H1 (cell line): Measurements from ENCODE around the gene MLEC. TPM values are rescaled to one million over a fixed set of nuclear protein-coding genes. Genes with fewer than 3 reads are reported as not detected.
A peak's percentile ranks its signal among the peaks of the same experiment; 100 is the strongest.

Experiments
- CTCF ChIA-PET: fragments of 300-600 bp; sonication (Branson Sonifier 250); formaldehyde crosslinking; loops from one replicate; lab custom pipeline; 2021; ENCODE audit not compliant: partially characterized antibody; lab: Charles Lee
- POLR2A ChIA-PET: fragments of 300-600 bp; sonication (Branson Sonifier 250); formaldehyde crosslinking; loops from one replicate; lab custom pipeline; 2021; ENCODE audit warnings: inconsistent platforms; ENCODE audit not compliant: partially characterized antibody; lab: Charles Lee
- DNase-seq, 2 experiments: peaks; one replicate each; pipeline versions ENCODE4 v3.0.0 to v3.0.0-alpha.2; 2010 to 2022; ENCODE audit warnings: low spot score in 2 of 2, low read depth in 1 of 2, mixed read lengths in 1 of 2
- FAIRE-seq: peaks from 2 replicates; lab custom pipeline; 2011; peaks lifted over from hg19 to GRCh38; lab: Jason Lieb, UNC
- H2AFZ ChIP-seq: 2 replicates; pipeline ENCODE4 v1.8.1; 2012; ENCODE audit warnings: low read length, inconsistent platforms
- H2AK5ac ChIP-seq: 2 replicates; pipeline ENCODE4 v1.6.1; 2013; ENCODE audit warnings: low read depth, low read length
- H2BK120ac ChIP-seq: replicated peaks from 2 replicates; pipeline ENCODE3; 2013; ENCODE audit warnings: low read depth, low read length, inconsistent platforms
- H2BK12ac ChIP-seq: 2 replicates; pipeline ENCODE4 v1.6.1; 2013; ENCODE audit warnings: low read depth, low read length
- H2BK15ac ChIP-seq: 2 replicates; pipeline ENCODE4 v1.6.1; 2013; ENCODE audit warnings: low read length
- H2BK20ac ChIP-seq: 2 replicates; pipeline ENCODE4 v1.6.1; 2013; ENCODE audit warnings: low read length
- H2BK5ac ChIP-seq: 2 replicates; pipeline ENCODE4 v1.6.1; 2013; ENCODE audit warnings: low read depth, low read length
- H3K14ac ChIP-seq: 2 replicates; pipeline ENCODE4 v1.6.1; 2013; ENCODE audit warnings: inconsistent platforms; ENCODE audit not compliant: insufficient read length
- H3K18ac ChIP-seq: 2 replicates; pipeline ENCODE4 v1.6.1; 2013; ENCODE audit warnings: low read length; ENCODE audit errors: extremely low read depth
- H3K23ac ChIP-seq: 2 replicates; pipeline ENCODE4 v1.6.1; 2013; ENCODE audit warnings: inconsistent platforms; ENCODE audit not compliant: insufficient read length
- H3K23me2 ChIP-seq: 2 replicates; pipeline ENCODE4 v1.6.1; 2013; ENCODE audit warnings: low read depth, low read length
- H3K27ac ChIP-seq: 2 replicates; pipeline ENCODE4 v1.6.1; 2011; ENCODE audit warnings: low read depth, low read length, inconsistent platforms
- H3K27me3 ChIP-seq, 4 experiments: replicated peaks in 1 of 4; 1 replicate in 1 of 4; 2 replicates in 3 of 4; pipeline versions ENCODE4 v1.6.1 to v1.8.1; 2011 to 2013; ENCODE audit warnings: low read length in 3 of 4, mild to moderate bottlenecking in 3 of 4, inconsistent platforms in 2 of 4, mixed read lengths in 2 of 4, moderate library complexity in 1 of 4; ENCODE audit not compliant: control insufficient read depth in 3 of 4, insufficient read depth in 3 of 4; ENCODE audit errors: extremely low read depth in 1 of 4
- H3K36me3 ChIP-seq, 4 experiments: 2 replicates each; pipeline versions ENCODE4 v1.6.1 to v1.8.1; 2011 to 2013; ENCODE audit warnings: mild to moderate bottlenecking in 4 of 4, low read length in 3 of 4, moderate library complexity in 2 of 4, control low read depth in 1 of 4, inconsistent platforms in 1 of 4; ENCODE audit not compliant: insufficient read depth in 4 of 4, control insufficient read depth in 2 of 4
- H3K4ac ChIP-seq: replicated peaks from 2 replicates; pipeline ENCODE3; 2013; ENCODE audit warnings: low read length, low read depth, mixed read lengths, inconsistent platforms; ENCODE audit not compliant: insufficient read length
- H3K4me1 ChIP-seq, 4 experiments: replicated peaks in 1 of 4; 1 replicate in 1 of 4; 2 replicates in 3 of 4; pipeline versions ENCODE4 v1.6.1 to v1.8.1; 2011 to 2013; ENCODE audit warnings: low read length in 3 of 4, inconsistent platforms in 2 of 4, mixed read lengths in 1 of 4; ENCODE audit not compliant: insufficient read depth in 4 of 4, control insufficient read depth in 3 of 4
- H3K4me2 ChIP-seq, 2 experiments: 2 replicates each; pipeline versions ENCODE4 v1.6.1 to v1.8.1; 2011 to 2013; ENCODE audit warnings: low read depth in 2 of 2, low read length in 2 of 2, control low read depth in 1 of 2, inconsistent platforms in 1 of 2, mild to moderate bottlenecking in 1 of 2; ENCODE audit not compliant: insufficient read depth in 1 of 2
- H3K4me3 ChIP-seq, 4 experiments: fragments of 200-600, 300-600 bp in 1 of 4; sonication (generic), shearing (Covaris generic), sonication (Bioruptor Twin) in 1 of 4; 2 replicates each; pipeline versions ENCODE4 v1.5.1 to v1.8.1; 2011 to 2016; ENCODE audit warnings: low read length in 4 of 4, low read depth in 3 of 4, control low read depth in 2 of 4, inconsistent platforms in 2 of 4, mild to moderate bottlenecking in 2 of 4, mixed read lengths in 1 of 4, moderate library complexity in 1 of 4; ENCODE audit not compliant: insufficient read depth in 2 of 4; ENCODE audit errors: extremely low read depth in 1 of 4
- H3K56ac ChIP-seq: replicated peaks from 2 replicates; pipeline ENCODE3; 2013; ENCODE audit warnings: low read depth, mild to moderate bottlenecking, mixed read lengths, low read length, inconsistent platforms; ENCODE audit not compliant: insufficient read length
- H3K79me1 ChIP-seq: 2 replicates; pipeline ENCODE4 v1.6.1; 2013; ENCODE audit warnings: low read depth, low read length, control low read depth
- H3K79me2 ChIP-seq, 2 experiments: 2 replicates each; pipeline versions ENCODE4 v1.6.1 to v1.8.1; 2012 to 2013; ENCODE audit warnings: low read length in 2 of 2, mild to moderate bottlenecking in 2 of 2, inconsistent platforms in 1 of 2; ENCODE audit not compliant: insufficient read depth in 2 of 2, control insufficient read depth in 1 of 2
- H3K9ac ChIP-seq, 4 experiments: replicated peaks in 1 of 4; 1 replicate in 1 of 4; 2 replicates in 3 of 4; pipeline versions ENCODE4 v1.6.1 to v1.8.1; 2011 to 2013; ENCODE audit warnings: low read depth in 3 of 4, low read length in 3 of 4, control low read depth in 2 of 4, mild to moderate bottlenecking in 2 of 4, moderate library complexity in 2 of 4, inconsistent platforms in 1 of 4; ENCODE audit errors: extremely low read depth in 1 of 4
- H3K9me3 ChIP-seq, 2 experiments: 2 replicates each; pipeline versions ENCODE4 v1.6.1 to v1.8.1; 2012 to 2013; ENCODE audit warnings: mild to moderate bottlenecking in 2 of 2, moderate library complexity in 2 of 2, control low read depth in 1 of 2, inconsistent platforms in 1 of 2, low read depth in 1 of 2, low read length in 1 of 2, mixed read lengths in 1 of 2; ENCODE audit not compliant: insufficient read depth in 2 of 2
- H4K20me1 ChIP-seq, 2 experiments: replicated peaks in 1 of 2; 2 replicates each; pipeline versions ENCODE3 to v1.8.1; 2011 to 2013; ENCODE audit warnings: inconsistent platforms in 2 of 2, low read length in 2 of 2, mild to moderate bottlenecking in 1 of 2; ENCODE audit not compliant: insufficient read depth in 2 of 2, control insufficient read depth in 1 of 2
- H4K5ac ChIP-seq: 2 replicates; pipeline ENCODE4 v1.6.1; 2013; ENCODE audit warnings: low read length, low read depth, mixed read lengths, inconsistent platforms; ENCODE audit not compliant: insufficient read length
- H4K8ac ChIP-seq: 2 replicates; pipeline ENCODE4 v1.8.0; 2013; ENCODE audit warnings: mild to moderate bottlenecking, moderate library complexity, low read length, inconsistent platforms; ENCODE audit not compliant: insufficient read depth; ENCODE audit errors: extremely low read depth
- H4K91ac ChIP-seq: replicated peaks from 2 replicates; pipeline ENCODE3; 2013; ENCODE audit warnings: low read length, mixed read lengths, inconsistent platforms; ENCODE audit not compliant: insufficient read length
- RAD21 ChIP-seq, 2 experiments: IDR thresholded peaks in 1 of 2; conservative IDR thresholded peaks in 1 of 2; 2 replicates each; pipeline ENCODE4 v1.6.1; 2011; ENCODE audit warnings: low read depth in 2 of 2, low read length in 2 of 2, improper control_type of control experiment in 1 of 2, inconsistent platforms in 1 of 2, mild to moderate bottlenecking in 1 of 2, moderate library complexity in 1 of 2
- RBBP5 ChIP-seq: IDR thresholded peaks from 2 replicates; pipeline ENCODE4 v1.7.1; 2012; ENCODE audit warnings: low read depth, mild to moderate bottlenecking, inconsistent platforms, low read length, moderate library complexity, borderline replicate concordance
- YY1 ChIP-seq: IDR thresholded peaks from 2 replicates; pipeline ENCODE4 v1.6.1; 2011; ENCODE audit warnings: low read depth, mild to moderate bottlenecking, low read length
- ZNF274 ChIP-seq: IDR thresholded peaks from 2 replicates; pipeline ENCODE4 v1.7.0; 2012; ENCODE audit warnings: low read length, borderline replicate concordance; ENCODE audit errors: extremely low read depth
- WGBS, 2 experiments: shearing (Covaris generic) in 1 of 2; methylation state at CpG; one replicate each; pipeline versions ENCODE4 v1.1.6 to v1.1.7; 2013 to 2015; ENCODE audit warnings: low lambda C conversion rate in 2 of 2, mixed read lengths in 2 of 2, inconsistent platforms in 1 of 2, low coverage in 1 of 2, missing lambda C conversion rate in 1 of 2; ENCODE audit not compliant: insufficient replicate concordance in 2 of 2, insufficient coverage in 1 of 2, insufficient read length in 1 of 2; ENCODE audit errors: extremely low coverage in 1 of 2, missing lambda C conversion rate in 1 of 2; 5-methylcytosine and 5-hydroxymethylcytosine counted together
- polyA plus RNA-seq, 7 experiments: library from polyadenylated mRNA; depleted of rRNA in 3 of 7; stranded (reverse) in 5 of 7; unstranded in 2 of 7; fragments of >200 nt in 5 of 7; fragments of 200-250 nt in 2 of 7; gene quantifications; 1 replicate in 5 of 7; 2 replicates in 1 of 7; 4 replicates in 1 of 7; pipeline versions ENCODE4 v1.2.1 to v1.2.3, GENCODE V29; 2011 to 2013; ENCODE audit warnings: missing spikeins in 2 of 7, mixed read lengths in 2 of 7
- total RNA-seq: library from RNA; stranded (reverse); fragmentation: NEBNext Ultra II Directional; extraction: Animal tissue kit (Norgen Biotek cat#: 25700); gene quantifications from 2 replicates; pipeline ENCODE4 v1.2.1, GENCODE V29; 2021
- TF ChIP-seq, protein P1 (sequence below): IDR thresholded peaks from 2 replicates; pipeline ENCODE4 v1.6.1; 2012; ENCODE audit warnings: low read length, inconsistent platforms

The MLEC gene
- total and polyA plus RNA-seq, 2 of the 8 experiments (the other 6 are each of a cell fraction or from before 2014, with no cell fraction given), result 37.1 to 260 TPM

DNA sequence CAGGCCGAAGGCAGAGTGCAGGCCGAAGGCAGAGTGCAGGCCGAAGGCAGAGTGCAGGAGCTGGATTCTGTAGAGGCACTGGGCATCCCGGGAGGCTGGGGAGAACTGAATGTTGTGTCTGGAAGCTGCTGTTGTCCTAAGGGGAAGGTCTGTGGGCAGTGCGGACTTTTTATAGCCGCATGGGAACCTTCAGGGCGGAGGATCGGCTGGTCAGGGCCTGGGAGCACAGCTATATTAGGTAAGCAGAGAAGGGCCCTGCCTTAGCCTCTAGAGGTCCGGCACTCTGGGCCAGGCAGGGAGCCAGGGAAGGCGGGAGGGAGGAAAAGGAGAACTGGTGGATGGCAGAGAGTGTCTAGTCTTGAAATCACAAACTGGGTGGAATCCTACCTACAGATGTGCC lies 32.3 kb upstream of the MLEC start:
- ChIA-PET CTCF (interaction anchor here (0.6 to 7.3 kb wide), 2 partner anchors 7 to 271 kb away, joined by 3 to 100 read pairs; no protein-coding TSS in a partner anchor), POLR2A (interaction anchor here (0.7 to 1.4 kb wide), 2 partner anchors 13 to 34 kb away, joined by 3 to 5 read pairs; no protein-coding TSS in a partner anchor)
- no peak for DNase-seq

More for the DNA sequence above, 32.3 kb upstream of the MLEC start:
- Histone ChIP-seq H3K4ac (no peak overlapping the region), H4K91ac (no peak overlapping the region), H3K18ac (no peak overlapping the region), H3K36me3 (no peaks in the 10 kb centered on the region), H3K27me3 (no peaks in the 10 kb centered on the region), H2AK5ac (no peak overlapping the region), H3K23me2 (no peaks in the 10 kb centered on the region), H3K4me2 (no peak overlapping the region), H2BK5ac (no peak overlapping the region), H4K20me1 (peaks cover 0 to 2% of the 10 kb centered on the region in 2 experiments), H3K23ac (no peak overlapping the region), H2BK120ac (no peak overlapping the region), H2AFZ (no peak overlapping the region), H3K4me1 (peaks cover 1 to 4% (median 3%) of the 10 kb centered on the region in 4 experiments), H2BK12ac (no peak overlapping the region), H3K4me3 (no peak overlapping the region), H3K79me1 (no peaks in the 10 kb centered on the region; the same call in 1 of the 2 replicates), H3K9me3 (no peaks in the 10 kb centered on the region), H3K14ac (no peak overlapping the region), H3K79me2 (no peaks in the 10 kb centered on the region), H2BK15ac (no peak overlapping the region), H3K27ac (no peak overlapping the region), H3K9ac (no peak overlapping the region), H4K8ac (peak overlapping the region; percentile 12; the same call in 1 of the 2 replicates), H2BK20ac (no peak overlapping the region), H4K5ac (no peak overlapping the region), H3K56ac (no peak overlapping the region)
- FAIRE-seq, result no peak
- WGBS, 2 experiments, result 90% methylated on average over 10 of the region's 10 CpGs; no CpG with 5 or more reads in 1 of the 2 experiments
- TF ChIP-seq RAD21 (IDR thresholded peaks at IDR 0.05 in 1 of 2, conservative IDR thresholded peaks at IDR 0.05 in 1 of 2; ENCODE audit: low read depth in 2 of 2, low read length in 2 of 2) (no peak), ZNF274 (no peak), YY1 (no peak), RBBP5 (no peak)
- TF ChIP-seq, protein P1, sequence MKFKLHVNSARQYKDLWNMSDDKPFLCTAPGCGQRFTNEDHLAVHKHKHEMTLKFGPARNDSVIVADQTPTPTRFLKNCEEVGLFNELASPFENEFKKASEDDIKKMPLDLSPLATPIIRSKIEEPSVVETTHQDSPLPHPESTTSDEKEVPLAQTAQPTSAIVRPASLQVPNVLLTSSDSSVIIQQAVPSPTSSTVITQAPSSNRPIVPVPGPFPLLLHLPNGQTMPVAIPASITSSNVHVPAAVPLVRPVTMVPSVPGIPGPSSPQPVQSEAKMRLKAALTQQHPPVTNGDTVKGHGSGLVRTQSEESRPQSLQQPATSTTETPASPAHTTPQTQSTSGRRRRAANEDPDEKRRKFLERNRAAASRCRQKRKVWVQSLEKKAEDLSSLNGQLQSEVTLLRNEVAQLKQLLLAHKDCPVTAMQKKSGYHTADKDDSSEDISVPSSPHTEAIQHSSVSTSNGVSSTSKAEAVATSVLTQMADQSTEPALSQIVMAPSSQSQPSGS, result no peak
